Anterior cingulate cortex (tissue), 58 donors: ENCODE results near the gene ZPBP2.
A peak's percentile ranks its signal among the peaks of the same experiment; 100 is the strongest.

ENCODE experiments used
- DNase-seq, 58 donors: peaks; one replicate each; lab custom pipeline; 2025; lab: John Stamatoyannopoulos, UW

Gene ZPBP2

DNA sequence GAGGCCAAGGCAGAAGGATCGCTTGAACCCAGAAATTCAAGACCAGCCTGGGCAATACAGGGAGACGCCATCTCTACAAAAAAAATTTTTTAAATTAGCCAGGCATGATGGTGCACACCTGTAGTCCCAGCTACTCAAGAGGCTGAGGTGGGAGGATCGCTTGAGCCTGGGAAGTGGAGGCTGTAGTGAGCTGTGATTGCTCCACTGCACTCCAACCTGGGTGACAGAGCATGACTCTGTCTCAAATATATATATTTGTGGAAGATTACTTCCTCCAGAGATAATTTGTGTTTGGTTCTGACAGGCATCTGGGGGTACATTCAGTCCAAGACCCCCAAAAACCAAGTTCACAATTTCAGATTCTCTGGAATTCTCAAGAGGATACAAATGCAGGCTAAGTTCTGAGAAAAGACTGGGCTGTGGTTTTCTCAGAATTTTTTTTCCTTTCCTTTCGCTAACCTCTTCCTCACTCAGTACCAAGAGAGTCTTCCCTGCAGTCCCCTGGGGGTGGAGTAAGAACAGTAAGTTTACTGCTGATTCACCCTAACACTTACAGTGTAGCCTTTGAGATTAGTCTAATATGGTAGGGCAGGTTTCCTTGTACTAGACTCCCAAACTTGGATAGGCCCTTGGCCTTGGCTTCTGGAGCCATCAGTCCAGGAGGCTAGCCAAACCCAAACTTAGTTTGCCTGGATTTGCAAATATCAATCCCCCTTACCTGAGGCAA is 35.3 kb downstream of the ZPBP2 start:
- no peak for DNase-seq

- no peak for DNase-seq
These were observed 36.9 kb downstream of the ZPBP2 start for GRCh38 chr17:39904990-39905288.

GRCh38 chr17:39908789-39909352 is 40.9 kb downstream of the ZPBP2 start:
- DNase-seq, result no peak

- DNase-seq, result no peak
These were observed 46.0 kb downstream of the ZPBP2 start for GRCh38 chr17:39913989-39914388.

- DNase-seq, result no peak
These were observed 47.6 kb downstream of the ZPBP2 start for GRCh38 chr17:39915559-39915958.

DNA sequence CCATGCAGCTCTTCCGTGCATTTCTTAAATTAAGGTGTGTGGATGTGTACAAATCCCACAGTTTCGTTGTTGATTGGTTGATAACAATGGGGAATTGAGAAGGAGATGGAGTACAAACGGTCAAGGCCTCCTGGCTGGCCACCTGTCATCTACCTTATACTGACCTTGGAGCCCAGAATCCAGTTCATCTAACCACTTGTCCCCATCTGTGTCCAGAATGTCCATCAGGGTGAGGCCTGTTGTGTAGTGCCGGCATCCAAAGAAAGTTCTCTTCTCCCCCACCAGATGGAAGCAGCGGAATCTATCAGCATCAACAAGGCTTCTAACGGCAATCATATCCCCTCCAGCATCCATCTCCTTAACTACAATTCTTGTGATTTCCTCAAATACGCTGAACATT is 48.9 kb downstream of the ZPBP2 start:
- DNase-seq, result no peak

DNA sequence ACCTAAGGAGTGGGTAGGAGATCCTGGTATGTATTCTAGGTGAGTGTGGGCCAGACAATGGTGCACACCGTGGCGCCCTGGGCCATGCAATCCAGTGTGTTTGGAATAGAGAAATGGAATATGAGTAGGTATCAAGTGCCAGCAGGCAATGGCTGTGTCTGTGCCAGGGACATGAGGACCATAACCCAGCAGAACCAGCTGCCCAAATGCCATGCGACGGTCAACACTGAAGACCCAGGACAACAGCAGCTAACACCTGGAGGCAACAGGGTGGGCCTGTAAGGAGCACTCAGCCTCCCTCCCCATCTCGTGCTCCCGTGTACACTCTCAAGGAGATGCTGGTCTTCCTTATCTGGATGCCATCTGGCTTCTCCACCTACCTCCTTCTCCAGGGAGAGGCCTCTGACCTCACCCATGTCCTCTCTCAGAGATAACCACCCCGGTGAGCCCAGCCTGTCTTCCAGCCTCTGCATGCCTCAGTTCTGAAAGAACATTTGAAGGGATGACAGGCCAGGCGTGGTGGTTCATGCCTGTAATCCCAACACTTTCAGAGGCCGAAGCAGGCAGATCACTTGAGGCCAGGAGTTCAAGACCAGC is 51.2 kb downstream of the ZPBP2 start:
- no peak for DNase-seq

- no peak for DNase-seq
These were observed 52.5 kb downstream of the ZPBP2 start for GRCh38 chr17:39920218-39921210.

GRCh38 chr17:39921323-39921722 is 53.3 kb downstream of the ZPBP2 start:
- peak in 11 of 58 donors; percentile 4 to 36 (median 12) for DNase-seq

DNA sequence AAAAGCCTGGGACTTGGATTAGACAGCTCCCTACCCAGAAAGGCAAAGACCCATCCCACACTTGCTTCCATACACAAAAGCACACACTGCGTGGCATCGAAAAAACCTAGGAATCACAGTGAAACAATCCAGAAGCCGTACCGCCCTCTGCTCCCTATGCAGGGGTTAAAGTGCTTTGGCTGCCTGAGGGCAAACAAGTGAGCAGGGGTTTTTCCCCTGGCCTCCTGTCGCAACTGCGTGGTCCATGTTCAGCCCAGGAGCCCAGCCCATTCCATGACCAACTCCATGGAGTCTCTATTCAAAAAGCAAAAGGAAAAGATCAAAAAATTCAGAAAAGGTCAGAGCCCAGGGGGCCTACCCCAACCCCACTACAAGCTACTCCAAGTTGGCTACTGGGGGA is 54.0 kb downstream of the ZPBP2 start:
- no peak for DNase-seq

DNA sequence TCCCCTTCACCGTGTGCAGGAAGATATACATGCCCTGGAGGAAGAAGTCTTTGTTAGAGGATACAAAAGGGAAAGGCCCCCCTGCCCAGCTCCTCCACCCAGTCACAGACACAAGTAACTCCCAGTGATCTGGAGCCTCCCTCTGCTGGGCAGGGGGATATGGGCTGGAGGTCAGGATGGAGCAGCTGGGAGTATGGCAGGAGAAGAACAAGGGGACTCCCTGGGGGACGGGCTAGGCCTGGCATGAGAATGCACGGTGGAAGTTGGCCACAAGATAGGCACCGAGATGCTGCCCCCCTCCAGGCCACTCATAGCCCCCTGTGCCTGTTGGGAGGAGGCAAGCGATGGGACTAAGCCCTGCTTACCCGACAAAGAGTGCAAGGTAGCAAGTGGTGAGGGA is 55.2 kb downstream of the ZPBP2 start:
- DNase-seq, result no peak

- DNase-seq, result no peak
These were observed 56.1 kb downstream of the ZPBP2 start for GRCh38 chr17:39923836-39924690.

DNA sequence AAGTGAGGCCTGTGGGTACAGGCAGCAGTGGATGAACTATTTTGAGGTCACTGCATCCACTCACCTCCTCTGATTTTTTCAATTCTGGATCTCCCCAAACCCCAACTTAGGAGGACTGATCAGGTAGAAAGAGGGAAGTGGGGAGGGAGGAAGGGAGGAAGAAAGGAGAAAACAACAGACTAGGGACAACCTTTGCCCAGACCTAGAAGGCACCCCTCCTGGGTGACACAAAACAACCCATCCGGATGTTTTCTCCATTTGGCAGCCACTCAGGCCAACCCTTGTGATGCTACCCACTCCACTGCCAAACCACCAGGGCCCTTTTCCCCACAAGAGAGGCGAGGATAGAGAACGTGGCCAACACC is 56.7 kb downstream of the ZPBP2 start:
- no peak for DNase-seq

GRCh38 chr17:39925282-39926134 is 57.5 kb downstream of the ZPBP2 start:
- no peak for DNase-seq

DNA sequence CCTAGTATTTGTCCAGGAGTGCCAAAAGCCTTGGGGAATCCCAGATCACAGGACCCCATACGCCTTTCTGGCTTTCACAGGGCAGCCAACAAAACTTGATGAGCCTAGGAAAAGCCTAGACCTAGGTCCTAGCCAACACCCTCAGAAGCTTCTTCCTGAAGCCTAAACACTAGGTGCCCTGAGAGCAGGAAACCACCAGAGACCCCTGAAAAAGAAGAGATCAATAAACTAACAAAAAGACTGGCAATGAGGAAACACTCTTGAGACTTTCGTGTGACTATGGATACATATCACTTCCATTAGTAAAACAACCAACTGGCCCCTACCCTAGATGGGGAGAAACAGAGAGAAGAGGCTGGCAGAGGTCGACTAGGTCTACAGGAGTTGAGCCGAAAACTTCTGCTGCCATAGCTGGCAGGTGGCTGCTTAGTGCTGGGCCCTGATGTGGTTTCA is 58.2 kb downstream of the ZPBP2 start:
- no peak for DNase-seq

GRCh38 chr17:39926588-39927100 is 58.6 kb downstream of the ZPBP2 start:
- DNase-seq, result peak in 5 of 58 donors; percentile 7 to 54 (median 37)
